GM21381 (cell line): ENCODE measurements around the gene ICAM5.

Experiments used
- ATAC-seq: cut with Tn5 transposase; IDR thresholded peaks from one replicate; pipeline ENCODE4 v1.9.1; 2021; ENCODE audit warnings: mild to moderate bottlenecking, moderate library complexity; ENCODE audit not compliant: unreplicated experiment

ICAM5 gene

DNA sequence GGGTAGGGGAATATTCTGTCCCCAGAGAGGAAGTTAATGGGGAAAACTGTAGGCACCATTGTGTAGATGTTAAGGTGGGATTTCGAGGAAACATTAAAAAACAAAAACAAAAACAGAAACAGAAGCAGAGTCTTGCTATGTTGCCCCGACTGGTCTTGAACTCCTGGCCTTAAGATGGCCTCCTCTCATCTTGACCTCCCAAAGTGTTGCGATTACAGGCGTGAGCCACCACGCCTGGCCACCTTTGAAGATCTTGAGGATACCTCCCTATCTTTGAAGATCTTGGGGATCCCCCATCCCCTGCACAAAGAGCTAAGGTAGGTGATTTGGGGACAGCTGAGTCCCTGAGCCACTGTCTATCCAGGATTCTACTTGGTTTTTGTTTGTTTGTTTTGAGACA is 50.2 kb downstream of the ICAM5 start:
- no peak for ATAC-seq

DNA sequence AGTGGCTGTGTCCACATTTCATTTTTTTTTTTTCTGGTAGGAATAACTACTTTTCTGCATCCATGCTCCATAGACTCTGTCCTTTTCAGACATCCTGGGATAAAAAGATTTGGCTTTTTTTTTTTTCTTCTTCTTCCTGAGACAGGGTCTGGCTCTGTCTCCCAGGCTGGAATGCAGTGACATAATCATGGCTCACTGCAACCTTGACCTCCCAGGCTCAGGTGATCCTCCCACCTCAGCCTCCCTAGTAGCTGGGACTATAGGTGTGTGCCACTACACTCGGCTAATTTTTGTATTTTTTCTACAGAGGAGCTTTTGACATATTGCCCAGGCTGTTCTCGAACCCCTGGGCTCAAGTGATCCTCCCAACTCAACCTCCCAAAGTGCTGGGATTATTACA is 53.7 kb downstream of the ICAM5 start:
- no peak for ATAC-seq

DNA sequence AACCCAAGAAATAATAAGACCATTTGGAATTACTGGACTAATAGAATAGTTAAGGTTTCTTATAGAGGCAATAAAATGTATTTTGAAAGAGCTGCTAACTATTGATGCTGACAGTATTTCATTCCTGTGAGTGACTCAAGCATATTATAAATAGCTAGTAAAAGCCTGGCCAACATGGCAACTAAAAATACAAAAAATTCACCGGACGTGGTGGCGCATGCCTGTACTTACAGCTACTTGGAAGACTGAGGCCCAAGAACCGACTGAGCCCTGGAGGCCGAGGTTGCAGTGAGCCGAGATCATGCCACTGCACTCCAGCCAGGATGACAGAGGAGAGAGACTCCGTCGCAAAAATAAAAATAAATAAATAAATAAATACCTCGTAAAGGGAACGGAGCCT is 55.0 kb downstream of the ICAM5 start:
- ATAC-seq = no peak
